Measurements from ENCODE around the gene FGG. TPM values are rescaled to one million over a fixed set of nuclear protein-coding genes. Genes with fewer than 3 reads are reported as not detected.

Gene FGG
- polyA plus RNA-seq (2013, experiment 1 of 4) = 0.76 TPM
- 0.36 TPM for polyA plus RNA-seq (2013, experiment 2 of 4)
- polyA plus RNA-seq (2013, experiment 3 of 4) = 1.7 TPM
- 0.32 TPM for polyA plus RNA-seq (2013, experiment 4 of 4)

DNA sequence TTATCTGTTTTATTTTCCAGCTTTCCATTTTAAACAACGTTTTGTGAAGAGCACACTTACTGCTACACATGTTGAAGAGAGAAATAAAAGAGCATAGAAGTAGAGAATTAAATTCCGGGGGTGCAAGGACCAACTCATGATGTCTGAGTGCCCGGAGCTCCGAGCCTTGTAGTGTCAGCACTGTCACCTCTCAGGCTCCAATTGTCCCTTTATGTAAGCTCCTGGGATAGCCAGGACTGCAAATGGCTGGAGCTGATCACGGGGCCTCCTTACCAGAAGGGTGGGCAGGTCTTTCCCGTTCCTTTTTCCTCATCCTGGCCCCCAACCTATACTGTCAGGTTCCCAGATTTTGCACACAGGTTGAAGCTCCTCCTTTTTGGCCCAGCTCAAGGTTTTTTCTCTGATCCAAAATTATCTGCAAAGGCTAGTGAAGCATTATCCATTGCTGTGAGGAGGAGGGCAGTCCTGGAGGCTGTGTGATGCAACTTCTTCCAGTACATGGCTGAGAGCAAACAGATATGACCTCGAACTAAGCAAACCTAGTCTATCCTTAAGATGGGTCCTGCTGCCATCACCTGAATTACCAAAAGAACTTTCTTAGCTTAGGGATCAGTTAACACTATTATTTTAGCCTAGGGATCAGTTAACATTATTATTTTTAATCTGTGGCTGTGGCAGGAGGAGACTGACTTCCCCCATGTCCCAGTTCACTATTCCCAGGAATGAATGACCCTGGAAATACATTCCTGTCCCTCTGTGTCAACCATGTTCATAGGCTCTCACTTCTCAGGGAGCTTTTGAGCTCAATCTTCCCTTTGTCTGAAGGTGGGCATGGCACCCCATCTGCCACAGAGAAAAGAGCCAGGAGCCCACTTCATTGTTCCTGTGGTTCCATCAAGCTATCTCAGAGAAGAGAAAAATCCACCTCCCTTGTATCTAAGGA is at the start of gene FGG:
TSS of gene FGG (minus strand) at position 185 of the 943 bp plus-strand sequence. CDS start at position 138, 47 bp downstream.
- Histone ChIP-seq H3K27me3 (ENCODE audit: control insufficient read depth, insufficient read depth, low read length, poor library complexity, severe bottlenecking) (no peaks in the 10 kb centered on the region), H3K36me3 (ENCODE audit: control insufficient read depth, insufficient read depth, low read length) (no peaks in the 10 kb centered on the region), H3K4me3 (ENCODE audit: insufficient read depth, low read depth, low read length) (no peak within 1 kb of the TSS), H3K27ac (ENCODE audit: insufficient read depth, low read depth, low read length, poor library complexity, severe bottlenecking) (no peak within 1 kb of the TSS), H3K4me1 (ENCODE audit: control insufficient read depth, insufficient read depth, low read length) (no peaks in the 10 kb centered on the region), H3K9me3 (ENCODE audit: control insufficient read depth, low read length) (no peaks in the 10 kb centered on the region)
- 85 to 89% methylated on average over 7 of the region's 7 CpGs for WGBS, 2 experiments

DNA sequence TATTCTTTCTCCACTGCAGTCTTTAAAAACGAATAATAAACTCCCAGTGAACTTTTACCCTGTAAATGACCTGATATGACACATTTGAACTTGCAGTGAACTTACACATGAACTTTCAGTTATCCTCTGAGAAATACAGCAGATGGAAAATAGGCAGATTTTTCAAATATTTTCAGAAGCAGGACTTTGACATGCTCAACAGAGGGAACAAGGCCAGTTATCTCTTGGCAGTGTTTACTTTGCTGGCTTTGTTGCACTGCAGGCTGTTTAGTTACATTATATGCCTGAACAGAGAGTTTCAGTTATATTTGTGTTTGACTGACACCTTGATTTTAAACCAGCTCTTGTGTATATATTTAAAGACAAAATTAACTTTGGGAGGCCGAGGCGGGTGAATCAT is 47.6 kb upstream of the FGG start:
- 79 to 97% methylated on average over 3 of the region's 3 CpGs for WGBS, 2 experiments

GRCh38 chr4:154658680-154659405 is 46.4 kb upstream of the FGG start:
- Histone ChIP-seq H3K27me3 (ENCODE audit: control insufficient read depth, insufficient read depth, low read length, poor library complexity, severe bottlenecking) (no peaks in the 10 kb centered on the region), H3K4me1 (ENCODE audit: control insufficient read depth, insufficient read depth, low read length) (no peaks in the 10 kb centered on the region), H3K9me3 (ENCODE audit: control insufficient read depth, low read length) (no peaks in the 10 kb centered on the region), H3K36me3 (ENCODE audit: control insufficient read depth, insufficient read depth, low read length) (no peaks in the 10 kb centered on the region), H3K27ac (ENCODE audit: insufficient read depth, low read depth, low read length, poor library complexity, severe bottlenecking) (no peak overlapping the region), H3K4me3 (ENCODE audit: insufficient read depth, low read depth, low read length) (no peak overlapping the region)
- 95% methylated on average over 11 of the region's 11 CpGs for WGBS, 2 experiments

More for the DNA sequence above, 47.6 kb upstream of the FGG start:
- Histone ChIP-seq H3K4me1 (ENCODE audit: control insufficient read depth, insufficient read depth, low read length) (no peaks in the 10 kb centered on the region), H3K9me3 (ENCODE audit: control insufficient read depth, low read length) (no peaks in the 10 kb centered on the region), H3K27ac (ENCODE audit: insufficient read depth, low read depth, low read length, poor library complexity, severe bottlenecking) (no peak overlapping the region), H3K4me3 (ENCODE audit: insufficient read depth, low read depth, low read length) (no peak overlapping the region), H3K27me3 (ENCODE audit: control insufficient read depth, insufficient read depth, low read length, poor library complexity, severe bottlenecking) (no peaks in the 10 kb centered on the region), H3K36me3 (ENCODE audit: control insufficient read depth, insufficient read depth, low read length) (no peaks in the 10 kb centered on the region)

GRCh38 chr4:154643493-154643892 is 31.0 kb upstream of the FGG start:
- Histone ChIP-seq H3K4me3 (ENCODE audit: insufficient read depth, low read depth, low read length) (no peak overlapping the region), H3K27ac (ENCODE audit: insufficient read depth, low read depth, low read length, poor library complexity, severe bottlenecking) (no peak overlapping the region), H3K4me1 (ENCODE audit: control insufficient read depth, insufficient read depth, low read length) (no peaks in the 10 kb centered on the region), H3K9me3 (ENCODE audit: control insufficient read depth, low read length) (no peaks in the 10 kb centered on the region), H3K27me3 (ENCODE audit: control insufficient read depth, insufficient read depth, low read length, poor library complexity, severe bottlenecking) (no peaks in the 10 kb centered on the region), H3K36me3 (ENCODE audit: control insufficient read depth, insufficient read depth, low read length) (no peaks in the 10 kb centered on the region)
- 100% methylated on average over 1 of the region's 2 CpGs; no CpG with 5 or more reads in 1 of the 2 experiments for WGBS, 2 experiments

GRCh38 chr4:154642373-154643009 is 30.0 kb upstream of the FGG start:
- H3K4me1 ChIP-seq (ENCODE audit: control insufficient read depth, insufficient read depth, low read length) = no peaks in the 10 kb centered on the region
- no peaks in the 10 kb centered on the region for H3K9me3 ChIP-seq (ENCODE audit: control insufficient read depth, low read length)
- WGBS, 2 experiments = 90 to 95% methylated on average over 5 of the region's 5 CpGs
- no peak overlapping the region for H3K27ac ChIP-seq (ENCODE audit: insufficient read depth, low read depth, low read length, poor library complexity, severe bottlenecking)
- H3K36me3 ChIP-seq (ENCODE audit: control insufficient read depth, insufficient read depth, low read length) = no peaks in the 10 kb centered on the region
- H3K4me3 ChIP-seq (ENCODE audit: insufficient read depth, low read depth, low read length) = no peak overlapping the region
- no peaks in the 10 kb centered on the region for H3K27me3 ChIP-seq (ENCODE audit: control insufficient read depth, insufficient read depth, low read length, poor library complexity, severe bottlenecking)

DNA sequence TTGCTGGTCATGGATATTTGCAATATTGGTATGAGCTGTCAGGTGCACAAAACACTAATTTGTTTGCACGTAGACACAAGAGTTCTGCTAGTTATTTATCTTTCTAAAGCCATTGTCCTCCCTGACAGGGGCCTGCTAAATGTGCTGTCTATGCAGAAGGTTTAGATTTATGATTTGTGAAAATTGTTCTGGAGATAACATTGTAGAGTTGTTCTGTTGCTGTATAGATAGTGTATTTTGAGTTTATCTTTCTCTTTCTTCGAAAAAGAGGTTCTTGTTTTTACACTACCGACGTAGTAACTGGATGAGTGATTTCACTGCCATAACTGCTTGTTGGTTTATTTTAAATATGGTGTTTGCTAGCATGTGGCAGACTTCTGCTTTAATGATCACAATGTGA is 28.5 kb upstream of the FGG start:
- no peak overlapping the region for H3K27ac ChIP-seq (ENCODE audit: insufficient read depth, low read depth, low read length, poor library complexity, severe bottlenecking)
- H3K36me3 ChIP-seq (ENCODE audit: control insufficient read depth, insufficient read depth, low read length) = no peaks in the 10 kb centered on the region
- H3K27me3 ChIP-seq (ENCODE audit: control insufficient read depth, insufficient read depth, low read length, poor library complexity, severe bottlenecking) = no peaks in the 10 kb centered on the region
- no peak overlapping the region for H3K4me3 ChIP-seq (ENCODE audit: insufficient read depth, low read depth, low read length)
- WGBS, 2 experiments = 94 to 95% methylated on average over 4 of the region's 4 CpGs
- no peaks in the 10 kb centered on the region for H3K9me3 ChIP-seq (ENCODE audit: control insufficient read depth, low read length)
- H3K4me1 ChIP-seq (ENCODE audit: control insufficient read depth, insufficient read depth, low read length) = no peaks in the 10 kb centered on the region

- no peak overlapping the region for H3K27ac ChIP-seq (ENCODE audit: insufficient read depth, low read depth, low read length, poor library complexity, severe bottlenecking)
- no peak overlapping the region for H3K4me3 ChIP-seq (ENCODE audit: insufficient read depth, low read depth, low read length)
- H3K36me3 ChIP-seq (ENCODE audit: control insufficient read depth, insufficient read depth, low read length) = no peaks in the 10 kb centered on the region
- peaks cover under 1% of the 10 kb centered on the region for H3K27me3 ChIP-seq (ENCODE audit: control insufficient read depth, insufficient read depth, low read length, poor library complexity, severe bottlenecking)
- H3K9me3 ChIP-seq (ENCODE audit: control insufficient read depth, low read length) = no peaks in the 10 kb centered on the region
- WGBS, 2 experiments = 89 to 96% methylated on average over 2 to 3 of the region's 3 CpGs
- H3K4me1 ChIP-seq (ENCODE audit: control insufficient read depth, insufficient read depth, low read length) = no peaks in the 10 kb centered on the region
Measured at GRCh38 chr4:154634058-154634457, 21.6 kb upstream of the FGG start.

DNA sequence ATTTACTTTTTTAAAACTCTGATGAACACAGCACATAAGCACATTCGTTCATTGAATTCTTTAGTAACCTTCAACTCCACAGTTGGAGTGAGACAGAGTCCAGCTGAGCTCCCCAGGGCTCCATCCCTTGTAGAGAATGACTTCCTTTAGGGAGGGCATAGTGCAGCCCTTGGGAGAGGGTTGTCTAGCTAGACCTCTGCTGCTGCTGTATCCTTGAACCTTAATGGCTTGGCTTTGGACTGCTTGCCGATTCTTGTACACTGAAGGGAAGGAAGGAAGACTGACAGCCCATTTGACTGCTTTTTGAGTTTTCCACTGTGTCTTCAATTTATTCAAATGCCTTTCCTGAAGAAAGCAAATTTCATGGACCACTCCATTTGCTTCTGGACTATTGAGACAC is 19.4 kb upstream of the FGG start:
- Histone ChIP-seq H3K27ac (ENCODE audit: insufficient read depth, low read depth, low read length, poor library complexity, severe bottlenecking) (no peak overlapping the region), H3K36me3 (ENCODE audit: control insufficient read depth, insufficient read depth, low read length) (no peaks in the 10 kb centered on the region), H3K4me1 (ENCODE audit: control insufficient read depth, insufficient read depth, low read length) (no peaks in the 10 kb centered on the region), H3K9me3 (ENCODE audit: control insufficient read depth, low read length) (no peaks in the 10 kb centered on the region), H3K27me3 (ENCODE audit: control insufficient read depth, insufficient read depth, low read length, poor library complexity, severe bottlenecking) (peaks cover 23% of the 10 kb centered on the region), H3K4me3 (ENCODE audit: insufficient read depth, low read depth, low read length) (no peak overlapping the region)
- 89 to 91% methylated on average over 2 of the region's 2 CpGs for WGBS, 2 experiments

GRCh38 chr4:154630324-154630723 is 17.9 kb upstream of the FGG start:
- no peak overlapping the region for H3K4me3 ChIP-seq (ENCODE audit: insufficient read depth, low read depth, low read length)
- peaks cover 34% of the 10 kb centered on the region for H3K27me3 ChIP-seq (ENCODE audit: control insufficient read depth, insufficient read depth, low read length, poor library complexity, severe bottlenecking)
- no peaks in the 10 kb centered on the region for H3K36me3 ChIP-seq (ENCODE audit: control insufficient read depth, insufficient read depth, low read length)
- H3K9me3 ChIP-seq (ENCODE audit: control insufficient read depth, low read length) = no peaks in the 10 kb centered on the region
- no peaks in the 10 kb centered on the region for H3K4me1 ChIP-seq (ENCODE audit: control insufficient read depth, insufficient read depth, low read length)
- no peak overlapping the region for H3K27ac ChIP-seq (ENCODE audit: insufficient read depth, low read depth, low read length, poor library complexity, severe bottlenecking)

Measured in ectodermal cell (in vitro differentiated cells).